ENCODE measurements around the gene NFIA. TPM values are rescaled to one million over a fixed set of nuclear protein-coding genes. Genes with fewer than 3 reads are reported as not detected.

NFIA gene
- polyA plus RNA-seq, 10 donors, result 28.0 to 37.7 (median 32.4) TPM

- DNase-seq, result no peak
Measured at GRCh38 chr1:61210435-61211154, 128.2 kb downstream of the NFIA start.

- no peak for DNase-seq
Measured at GRCh38 chr1:61213245-61214011, 131.1 kb downstream of the NFIA start.

DNA sequence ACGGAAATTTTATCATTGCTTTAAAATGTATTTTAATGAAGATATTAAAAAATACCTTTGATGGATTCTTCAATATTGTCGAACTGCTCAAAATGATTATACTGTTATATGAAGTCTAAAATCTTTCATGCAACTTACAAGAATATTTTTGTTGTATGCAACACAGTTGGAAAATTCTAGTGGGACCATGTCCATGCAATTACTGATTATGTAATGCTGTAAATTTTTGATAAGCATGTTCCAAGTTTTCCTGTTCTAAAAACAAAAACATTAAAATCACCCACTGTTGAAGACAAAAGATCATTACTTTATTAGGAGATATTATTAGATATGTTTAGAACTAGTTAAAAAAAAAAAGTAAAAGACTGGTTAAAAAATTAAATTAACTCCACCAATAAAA, 132.8 kb downstream of the NFIA start:
- peak in 1 of 3 donors; percentile 40 for DNase-seq

GRCh38 chr1:61215676-61216289, 133.4 kb downstream of the NFIA start:
- DNase-seq, result no peak

GRCh38 chr1:61220536-61220935, 138.2 kb downstream of the NFIA start:
- no peak for DNase-seq

- peak in 1 of 3 donors; percentile 29 for DNase-seq
Measured at GRCh38 chr1:61221642-61222041, 139.3 kb downstream of the NFIA start.

GRCh38 chr1:61222240-61222639, 139.9 kb downstream of the NFIA start:
- DNase-seq, result no peak

- no peak for DNase-seq
Measured at GRCh38 chr1:61223140-61223539, 140.8 kb downstream of the NFIA start.

- peak in 2 of 3 donors; percentile 52 to 61 for DNase-seq
Measured at GRCh38 chr1:61224609-61225008, 142.2 kb downstream of the NFIA start.

DNA sequence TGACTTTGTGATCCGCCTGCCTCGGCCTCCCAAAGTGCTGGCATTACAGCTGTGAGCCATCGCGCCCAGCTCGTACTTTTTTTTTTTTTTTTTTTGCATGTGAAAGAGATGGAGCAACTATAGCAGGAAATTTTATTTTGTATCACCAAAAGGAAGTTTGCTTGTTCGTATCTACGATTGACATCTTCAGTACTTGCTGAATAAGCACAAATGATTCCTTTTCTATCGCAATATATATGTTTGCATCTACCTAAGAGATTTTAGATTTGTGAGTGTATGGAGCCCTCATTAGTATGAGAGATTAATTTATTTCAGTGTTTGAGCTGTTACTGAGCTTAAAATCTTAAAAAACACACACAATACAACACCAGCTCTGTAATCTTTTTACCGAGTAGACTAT, 143.1 kb downstream of the NFIA start:
- no peak for DNase-seq

DNA sequence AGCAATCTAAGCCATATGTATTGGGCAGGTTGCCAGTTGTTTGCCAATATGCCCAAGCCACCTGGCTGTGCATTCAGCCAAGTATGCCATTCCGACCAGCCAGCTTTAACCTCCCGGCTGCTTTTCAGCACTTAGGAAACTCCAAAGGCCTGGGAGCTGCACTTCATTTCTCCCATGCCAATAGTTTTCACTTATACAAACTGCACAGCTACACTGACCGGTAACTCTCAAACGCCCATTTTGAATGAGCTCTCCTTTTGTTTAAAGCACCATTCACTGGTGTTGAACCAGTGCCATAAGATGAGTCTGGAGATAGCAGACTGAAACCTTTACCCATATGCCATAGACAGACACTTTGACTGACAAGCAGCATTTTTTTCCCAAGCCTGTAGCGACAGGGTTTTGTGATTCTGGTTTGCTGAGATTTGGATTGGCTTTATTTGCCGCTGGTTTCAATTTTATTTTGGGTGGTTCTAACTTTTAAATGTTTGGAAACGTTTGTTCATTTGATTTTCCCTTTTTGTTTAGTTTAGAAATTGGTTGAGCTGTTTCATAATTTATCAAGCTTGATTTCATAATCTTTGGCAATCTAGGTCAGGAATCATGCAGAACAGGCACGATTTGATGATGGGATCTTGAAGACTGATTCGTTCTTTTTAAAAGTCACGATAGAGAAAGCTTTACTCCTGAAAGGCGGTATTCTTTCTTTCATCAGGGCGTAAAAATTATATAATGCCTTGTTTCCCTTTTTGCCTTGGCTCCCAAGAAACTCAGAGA, 144.6 kb downstream of the NFIA start:
- DNase-seq, result no peak

GRCh38 chr1:61227857-61228550, 145.6 kb downstream of the NFIA start:
- DNase-seq, result no peak

DNA sequence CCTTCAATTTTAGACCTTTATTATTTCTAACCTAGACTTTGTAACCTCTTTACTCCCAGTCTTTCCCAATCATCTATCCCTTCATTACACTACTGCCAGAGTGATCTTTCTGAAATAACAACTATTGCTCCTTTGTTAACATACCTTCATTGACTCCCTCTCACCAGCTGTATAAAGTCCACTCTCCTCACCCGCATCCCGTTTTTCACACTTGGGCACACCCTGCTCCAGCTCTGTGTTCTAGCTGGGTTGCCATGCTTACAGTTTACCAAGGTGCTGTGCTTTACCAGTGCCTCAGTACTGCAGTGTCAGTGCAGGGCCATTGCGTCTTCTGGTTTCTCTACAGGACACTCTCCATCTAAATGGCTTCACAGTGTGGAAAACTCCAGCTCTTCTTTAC, 148.2 kb downstream of the NFIA start:
- no peak for DNase-seq

DNA sequence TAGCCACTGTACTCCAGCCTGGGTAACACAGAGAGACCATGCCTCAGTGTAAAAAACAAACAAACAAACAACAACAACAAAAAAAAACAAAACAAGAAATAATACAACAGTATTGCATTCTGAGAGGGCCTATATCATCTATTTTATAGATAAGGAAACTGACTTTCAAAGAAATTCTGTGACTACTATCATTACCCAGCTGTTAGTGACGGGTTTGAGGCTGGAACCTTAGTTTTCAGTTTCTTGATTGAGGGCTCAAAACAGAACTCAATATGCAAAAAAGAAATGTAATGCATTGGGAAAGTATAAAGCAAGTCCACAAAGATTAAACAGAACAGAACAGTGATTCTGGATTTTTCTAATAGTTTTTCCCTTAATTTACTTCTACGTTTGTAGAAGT, 149.4 kb downstream of the NFIA start:
- no peak for DNase-seq

- DNase-seq, result no peak
Measured at GRCh38 chr1:61233121-61233660, 150.8 kb downstream of the NFIA start.

- no peak for DNase-seq
Measured at GRCh38 chr1:61234587-61234919, 152.2 kb downstream of the NFIA start.

- no peak for DNase-seq
Measured at GRCh38 chr1:61237147-61237546, 154.8 kb downstream of the NFIA start.

GRCh38 chr1:61237659-61238358, 155.4 kb downstream of the NFIA start:
- no peak for DNase-seq

DNA sequence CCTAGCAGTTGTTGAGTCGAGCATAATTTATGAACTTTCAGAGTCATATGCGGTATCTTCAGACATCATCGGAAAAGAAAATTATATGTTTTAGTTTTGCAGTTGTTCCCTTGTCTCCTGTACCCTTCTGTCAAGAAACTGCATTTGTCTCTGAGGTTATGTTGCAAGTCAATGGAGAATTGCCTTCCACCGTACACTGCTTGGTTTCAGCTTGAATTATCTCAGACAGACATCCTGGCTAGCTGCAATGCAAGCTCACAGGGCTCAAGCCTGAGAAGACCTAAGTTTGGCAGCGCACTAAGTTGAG, 156.0 kb downstream of the NFIA start:
- no peak for DNase-seq

DNA sequence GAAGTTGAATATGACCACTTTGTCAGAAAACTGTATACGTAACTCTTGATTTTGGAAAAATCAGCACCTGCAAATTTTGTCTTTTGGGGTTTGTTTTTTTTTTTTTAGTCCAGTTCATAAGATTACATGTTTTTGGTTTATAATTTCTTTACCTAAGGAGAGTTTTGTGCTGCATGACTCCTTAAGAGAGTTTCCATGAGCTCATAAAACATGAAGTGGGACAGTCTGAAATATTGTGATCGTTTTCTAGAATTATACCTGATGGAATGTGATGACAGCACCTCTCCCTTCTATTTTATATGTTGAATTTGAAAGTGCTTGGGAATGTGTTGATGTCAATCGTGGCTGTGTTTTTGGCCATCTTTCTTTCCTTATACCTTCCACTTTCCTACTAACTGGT, 158.5 kb downstream of the NFIA start:
- DNase-seq, result no peak

DNA sequence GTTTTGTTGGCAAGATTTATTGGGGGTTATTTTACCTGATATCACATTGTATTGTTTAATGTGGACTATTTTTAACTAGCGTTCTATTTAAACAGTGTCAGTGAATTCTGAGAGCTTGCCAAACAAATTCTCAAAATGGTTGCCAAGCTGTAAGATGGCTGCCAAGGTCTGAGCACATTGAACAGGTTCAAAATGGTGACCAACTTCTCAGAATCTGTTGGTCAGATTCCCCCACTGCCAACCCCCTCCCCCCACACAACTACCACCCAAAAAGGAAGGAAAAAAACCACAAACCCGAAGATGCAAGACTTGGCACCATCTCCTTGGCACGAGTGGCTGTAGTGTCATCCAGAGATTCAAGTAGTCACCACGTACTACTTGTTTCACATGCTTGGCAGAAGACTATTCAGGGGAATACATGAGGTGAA, 159.1 kb downstream of the NFIA start:
- peak in 2 of 3 donors; percentile 60 to 73 for DNase-seq

Measured in muscle of back (tissue), 11 donors.